HG03280 (cell line): ENCODE data around the gene C12orf42.

Source experiments
- ATAC-seq: cut with Tn5 transposase; IDR thresholded peaks from one replicate; pipeline ENCODE4 v1.9.1; 2021; ENCODE audit warnings: mild to moderate bottlenecking, moderate library complexity; ENCODE audit not compliant: unreplicated experiment

The C12orf42 gene

GRCh38 chr12:103278329-103278728 lies 217.4 kb downstream of the C12orf42 start:
- ATAC-seq, result no peak

DNA sequence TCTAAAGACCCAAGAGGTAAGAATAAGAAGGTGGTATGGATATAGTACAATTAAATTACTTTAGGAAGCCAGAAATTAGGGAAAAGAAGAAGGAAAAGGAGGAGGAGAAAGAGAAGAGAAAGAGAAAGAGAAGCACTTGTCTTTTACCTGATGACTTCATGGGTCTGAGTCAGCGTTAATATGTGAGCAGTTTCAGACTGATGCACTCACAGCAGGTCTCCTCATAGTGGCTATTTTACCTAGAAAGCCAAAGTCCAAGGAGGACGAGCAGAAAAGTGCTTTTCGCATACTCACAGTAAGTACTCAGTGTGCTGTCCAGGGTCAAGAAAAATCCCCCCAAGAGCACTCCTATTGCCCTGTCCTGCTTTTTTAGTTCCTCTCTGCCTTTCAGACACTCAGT lies 222.1 kb downstream of the C12orf42 start:
- no peak for ATAC-seq

DNA sequence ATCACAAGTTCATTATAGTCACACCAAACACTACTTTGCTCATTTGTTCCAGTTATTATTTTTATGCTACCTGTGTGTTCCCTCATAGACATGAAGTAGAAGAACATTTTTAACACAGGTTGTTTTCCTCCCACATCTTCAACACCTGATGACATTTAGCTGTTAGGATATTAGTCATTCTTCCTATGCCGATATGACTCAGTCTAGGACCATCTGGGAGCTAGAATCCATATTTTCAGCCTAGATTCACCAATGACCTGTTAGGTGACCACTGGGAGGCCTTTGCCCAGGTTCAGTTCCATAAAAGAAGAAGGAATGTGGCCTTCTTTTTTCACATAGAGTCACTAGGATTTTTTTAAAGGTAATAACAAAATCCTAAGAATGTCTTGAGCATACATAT lies 222.8 kb downstream of the C12orf42 start:
- no peak for ATAC-seq

GRCh38 chr12:103269946-103270345 lies 225.8 kb downstream of the C12orf42 start:
- ATAC-seq, result no peak

- no peak for ATAC-seq
Measured at GRCh38 chr12:103268831-103269514, 226.8 kb downstream of the C12orf42 start.

GRCh38 chr12:103257763-103258162 lies 238.0 kb downstream of the C12orf42 start:
- no peak for ATAC-seq
